ENCODE data around the gene CWC25.
A peak's percentile ranks its signal among the peaks of the same experiment; 100 is the strongest.
"Not testable (repeated sequence)": the region's sequence is repeated elsewhere in the genome, so short reads cannot be mapped to it uniquely, and the experiment has no call there.

CWC25 gene

GRCh38 chr17:38799501-38800236, 25.5 kb downstream of the CWC25 start, which contains the start of gene PIP4K2B:
Gene PIP4K2B, minus strand, starts transcription at chr17:38799556. Its CDS starts 132 bp downstream, at chr17:38799424.
- H3K9me3 Mint-ChIP-seq: no peaks in the 10 kb centered on the region
- ATAC-seq: peak; percentile 93
- H3K4me1 Mint-ChIP-seq: peaks cover 35% of the 10 kb centered on the region
- no peaks in the 10 kb centered on the region for H3K27me3 Mint-ChIP-seq
- H3K4me3 Mint-ChIP-seq: peak within 1 kb of the TSS; percentile 94
- H3K36me3 Mint-ChIP-seq: peaks cover 43% of the 10 kb centered on the region
- peak within 1 kb of the TSS; percentile 87 for H3K27ac Mint-ChIP-seq

- H3K9me3 Mint-ChIP-seq: no peaks in the 10 kb centered on the region
These were observed 26.3 kb downstream of the CWC25 start for GRCh38 chr17:38798614-38799500.

DNA sequence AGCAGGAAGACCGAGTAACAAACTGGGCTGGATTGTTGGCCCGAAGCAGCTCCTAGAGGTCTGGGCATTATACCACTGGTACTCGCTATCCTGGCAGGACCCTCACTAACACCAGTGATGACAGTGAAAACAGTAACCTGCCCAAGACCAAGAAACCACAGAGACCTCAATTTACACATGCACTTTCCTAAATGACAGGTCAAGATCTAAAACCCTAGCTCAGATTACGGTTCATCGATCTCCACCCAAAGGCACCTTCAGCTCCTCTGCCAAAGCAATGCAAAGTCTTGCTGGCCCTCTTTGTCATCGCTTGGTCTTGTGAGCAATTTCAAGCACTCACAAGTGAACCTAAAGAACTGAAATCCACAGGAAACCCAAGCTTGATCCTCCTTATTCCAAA, 27.3 kb downstream of the CWC25 start:
- Mint-ChIP-seq H3K4me1 (peaks cover 48% of the 10 kb centered on the region), H3K36me3 (peaks cover 40% of the 10 kb centered on the region)

More at GRCh38 chr17:38798614-38799500, 26.3 kb downstream of the CWC25 start:
- Mint-ChIP-seq H3K27ac (peak overlapping the region; percentile 87), H3K4me1 (peaks cover 43% of the 10 kb centered on the region), H3K4me3 (peak overlapping the region; percentile 94), H3K36me3 (peaks cover 43% of the 10 kb centered on the region), H3K27me3 (no peaks in the 10 kb centered on the region)
- peak; percentile 62 for ATAC-seq

GRCh38 chr17:38797158-38797490, 28.0 kb downstream of the CWC25 start:
- Mint-ChIP-seq H3K4me1 (peaks cover 48% of the 10 kb centered on the region), H3K4me3 (peak overlapping the region; percentile 19), H3K9me3 (no peaks in the 10 kb centered on the region), H3K27me3 (no peaks in the 10 kb centered on the region), H3K36me3 (peaks cover 35% of the 10 kb centered on the region), H3K27ac (no peak overlapping the region)
- ATAC-seq: no peak

More for the DNA sequence above, 27.3 kb downstream of the CWC25 start:
- peak overlapping the region; percentile 94 for H3K4me3 Mint-ChIP-seq
- no peak for ATAC-seq
- H3K9me3 Mint-ChIP-seq: no peaks in the 10 kb centered on the region
- peak overlapping the region; percentile 87 for H3K27ac Mint-ChIP-seq
- H3K27me3 Mint-ChIP-seq: no peaks in the 10 kb centered on the region

- Mint-ChIP-seq H3K27ac (no peak overlapping the region), H3K27me3 (no peaks in the 10 kb centered on the region), H3K4me1 (peaks cover 48% of the 10 kb centered on the region), H3K9me3 (no peaks in the 10 kb centered on the region), H3K36me3 (peaks cover 30% of the 10 kb centered on the region), H3K4me3 (peak overlapping the region; percentile 19)
- no peak for ATAC-seq
These were observed 28.5 kb downstream of the CWC25 start for GRCh38 chr17:38796451-38797157.

DNA sequence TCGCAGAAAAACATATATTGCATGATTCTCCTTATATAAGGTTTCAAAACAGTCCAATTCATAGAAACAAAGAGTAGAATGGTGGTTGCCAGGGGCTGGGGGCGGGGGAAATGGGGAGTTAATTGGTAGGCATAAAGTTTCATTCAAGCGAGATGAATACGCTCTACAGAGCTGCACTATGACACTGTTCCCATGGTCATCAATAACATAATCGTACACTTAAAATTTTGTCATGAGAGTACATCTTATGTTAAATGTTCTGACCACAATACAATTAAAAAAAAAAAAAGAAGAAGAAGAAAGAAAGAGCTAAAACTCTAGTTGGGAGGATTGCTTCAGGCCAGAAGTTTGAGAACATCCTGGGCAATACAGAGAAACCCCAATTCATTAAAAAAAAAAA, 30.9 kb downstream of the CWC25 start:
- H3K27me3 Mint-ChIP-seq: no peaks in the 10 kb centered on the region
- H3K27ac Mint-ChIP-seq: no peak overlapping the region
- no peaks in the 10 kb centered on the region for H3K9me3 Mint-ChIP-seq
- no peak overlapping the region for H3K4me3 Mint-ChIP-seq
- peaks cover 46% of the 10 kb centered on the region for H3K4me1 Mint-ChIP-seq
- no peak for ATAC-seq
- peaks cover 18% of the 10 kb centered on the region for H3K36me3 Mint-ChIP-seq

DNA sequence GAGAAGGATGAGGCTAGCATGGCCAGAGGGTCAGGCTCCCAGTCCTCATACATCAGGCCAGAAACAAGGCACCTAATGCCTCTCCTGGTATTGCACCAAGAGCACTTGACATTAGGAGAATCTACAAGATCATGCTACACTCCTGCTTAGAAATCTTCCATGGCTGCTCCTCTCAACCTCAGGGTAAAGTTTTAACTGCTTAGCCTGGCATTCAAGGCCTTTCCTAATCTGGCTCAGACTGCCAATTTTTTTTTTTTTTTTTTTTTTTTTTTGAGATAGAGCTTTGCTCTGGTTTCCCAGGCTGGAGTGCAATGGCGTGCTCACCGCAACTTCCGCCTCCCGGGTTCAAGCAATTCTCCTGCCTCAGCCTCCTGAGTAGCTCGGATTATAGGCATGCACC, 34.0 kb downstream of the CWC25 start:
- Mint-ChIP-seq H3K4me3 (no peak overlapping the region), H3K9me3 (no peaks in the 10 kb centered on the region), H3K36me3 (peaks cover 19% of the 10 kb centered on the region), H3K27me3 (no peaks in the 10 kb centered on the region), H3K4me1 (peaks cover 25% of the 10 kb centered on the region), H3K27ac (no peak overlapping the region)
- no peak for ATAC-seq

DNA sequence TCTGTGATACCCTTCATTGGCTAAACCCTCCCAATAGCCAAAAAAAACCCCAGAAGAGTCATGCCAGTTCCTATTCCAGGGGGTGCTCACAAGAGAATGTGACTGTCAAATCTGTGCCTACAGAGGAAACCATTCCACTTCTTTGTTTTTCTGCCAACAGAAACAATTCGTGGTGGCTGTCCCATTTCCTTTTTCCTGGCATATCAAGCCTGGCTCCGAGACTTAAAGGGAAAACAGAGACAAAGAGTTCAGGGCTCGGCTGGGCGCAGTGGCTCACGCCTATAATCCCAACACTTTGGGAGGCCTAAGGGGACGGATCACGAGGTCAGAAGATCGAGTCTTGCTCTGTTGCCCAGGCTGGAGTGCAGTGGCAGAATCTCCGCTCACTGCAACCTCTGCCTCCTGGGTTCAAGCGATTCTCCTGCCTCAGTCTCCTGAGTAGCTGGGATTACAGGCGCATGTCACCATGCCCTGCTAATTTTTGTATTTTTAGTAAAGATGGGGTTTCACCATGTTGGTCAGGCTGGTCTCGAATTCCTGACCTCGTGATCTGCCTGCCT, 34.9 kb downstream of the CWC25 start:
- ATAC-seq, H3K9me3 Mint-ChIP-seq, H3K4me3 Mint-ChIP-seq, H3K27me3 Mint-ChIP-seq, H3K27ac Mint-ChIP-seq: not testable (repeated sequence)
- peaks cover 28% of the 10 kb centered on the region for H3K36me3 Mint-ChIP-seq
- peaks cover 24% of the 10 kb centered on the region for H3K4me1 Mint-ChIP-seq

GRCh38 chr17:38789185-38789584, 35.9 kb downstream of the CWC25 start:
- peaks cover 20% of the 10 kb centered on the region for H3K4me1 Mint-ChIP-seq
- ATAC-seq: no peak
- no peaks in the 10 kb centered on the region for H3K27me3 Mint-ChIP-seq
- no peak overlapping the region for H3K4me3 Mint-ChIP-seq
- H3K36me3 Mint-ChIP-seq: peaks cover 34% of the 10 kb centered on the region
- H3K9me3 Mint-ChIP-seq: no peaks in the 10 kb centered on the region
- H3K27ac Mint-ChIP-seq: no peak overlapping the region

GRCh38 chr17:38787999-38788398, 37.1 kb downstream of the CWC25 start:
- Mint-ChIP-seq H3K4me1 (peaks cover 12% of the 10 kb centered on the region), H3K36me3 (peaks cover 36% of the 10 kb centered on the region)
- ATAC-seq, H3K27me3 Mint-ChIP-seq, H3K4me3 Mint-ChIP-seq, H3K9me3 Mint-ChIP-seq, H3K27ac Mint-ChIP-seq: not testable (repeated sequence)

- Mint-ChIP-seq H3K27me3 (no peaks in the 10 kb centered on the region), H3K9me3 (no peaks in the 10 kb centered on the region), H3K4me3 (no peak overlapping the region), H3K36me3 (peaks cover 36% of the 10 kb centered on the region), H3K4me1 (peaks cover 12% of the 10 kb centered on the region), H3K27ac (no peak overlapping the region)
- ATAC-seq: no peak
These were observed 38.7 kb downstream of the CWC25 start for GRCh38 chr17:38786372-38786771.

GRCh38 chr17:38783227-38783626, 41.9 kb downstream of the CWC25 start:
- Mint-ChIP-seq H3K36me3 (peaks cover 66% of the 10 kb centered on the region), H3K4me3 (no peak overlapping the region), H3K27me3 (no peaks in the 10 kb centered on the region), H3K4me1 (peaks cover 6% of the 10 kb centered on the region), H3K9me3 (no peaks in the 10 kb centered on the region), H3K27ac (no peak overlapping the region)
- ATAC-seq: no peak

- no peak for ATAC-seq
- H3K27me3 Mint-ChIP-seq: no peaks in the 10 kb centered on the region
- H3K36me3 Mint-ChIP-seq: peaks cover 69% of the 10 kb centered on the region
- H3K9me3 Mint-ChIP-seq: no peaks in the 10 kb centered on the region
- H3K4me3 Mint-ChIP-seq: no peak overlapping the region
- no peaks in the 10 kb centered on the region for H3K4me1 Mint-ChIP-seq
- no peak overlapping the region for H3K27ac Mint-ChIP-seq
These were observed 45.0 kb downstream of the CWC25 start for GRCh38 chr17:38779965-38780752.

DNA sequence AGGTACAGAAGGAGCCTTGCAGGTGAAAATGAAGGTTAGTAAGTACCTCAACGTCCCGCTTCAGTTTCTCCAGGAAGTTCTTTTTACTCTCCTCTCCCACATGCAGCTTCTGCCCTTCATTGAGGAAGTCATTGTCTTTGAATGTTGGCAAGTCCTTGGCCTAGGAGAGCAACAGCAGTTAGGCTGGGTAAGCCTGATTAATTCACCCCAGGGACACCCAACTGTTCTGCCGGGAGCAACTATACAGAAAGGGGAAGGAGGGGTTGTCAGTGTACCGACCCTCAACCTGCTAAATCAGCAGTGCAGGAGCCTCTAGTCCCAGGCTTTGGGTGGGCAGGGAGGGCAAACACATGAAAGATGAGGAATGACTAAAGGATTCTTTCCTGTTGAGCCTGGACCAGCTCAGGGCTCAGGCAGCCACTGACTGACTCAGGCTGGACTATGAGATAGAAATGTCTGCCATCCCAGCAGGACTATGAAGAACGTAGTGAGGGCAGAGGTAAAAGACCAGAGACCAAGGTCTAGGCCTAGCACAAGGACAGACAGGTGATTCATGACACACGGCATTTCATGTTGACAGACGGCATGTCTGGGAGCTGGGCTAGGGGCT, 47.4 kb downstream of the CWC25 start:
- no peaks in the 10 kb centered on the region for H3K27me3 Mint-ChIP-seq
- H3K27ac Mint-ChIP-seq: no peak overlapping the region
- no peaks in the 10 kb centered on the region for H3K4me1 Mint-ChIP-seq
- no peak for ATAC-seq
- no peaks in the 10 kb centered on the region for H3K9me3 Mint-ChIP-seq
- no peak overlapping the region for H3K4me3 Mint-ChIP-seq
- H3K36me3 Mint-ChIP-seq: peaks cover 65% of the 10 kb centered on the region

All from stimulated activated memory B cell treated with anti-CD40 and anti-IgM and Interleukin-4, amounts not matched to agents 10 μg/mL and 1 μg/mL and 100 μg/mL, for 72 hours (primary cell).